Liver (tissue), 9 donors: Measurements from ENCODE around the gene ARAP3. TPM values are rescaled to one million over a fixed set of nuclear protein-coding genes. Genes with fewer than 3 reads are reported as not detected.

Experiments used
- DNase-seq: peaks from one replicate; pipeline ENCODE4 v3.0.0-alpha.2; 2017; ENCODE audit warnings: low spot score
- H3K27ac ChIP-seq, 2 donors: one replicate each; pipeline ENCODE4 v1.7.0; 2013; ENCODE audit warnings: inconsistent platforms in 2 of 2, low read length in 2 of 2, control low read depth in 1 of 2, low read depth in 1 of 2, mild to moderate bottlenecking in 1 of 2
- H3K27me3 ChIP-seq, 4 donors: one replicate each; pipeline versions ENCODE4 v1.6.1 to v1.7.0; 2013; ENCODE audit warnings: low read length in 3 of 4, inconsistent platforms in 1 of 4, mild to moderate bottlenecking in 1 of 4, moderate library complexity in 1 of 4; ENCODE audit not compliant: control insufficient read depth in 4 of 4, insufficient read depth in 4 of 4
- H3K36me3 ChIP-seq, 4 donors: one replicate each; pipeline versions ENCODE4 v1.6.1 to v1.7.0; 2013; ENCODE audit warnings: low read length in 3 of 4, mild to moderate bottlenecking in 3 of 4, low read depth in 1 of 4, moderate library complexity in 1 of 4; ENCODE audit not compliant: control insufficient read depth in 4 of 4, insufficient read depth in 3 of 4
- H3K4me1 ChIP-seq, 4 donors: one replicate each; pipeline versions ENCODE4 v1.6.1 to v1.7.0; 2013; ENCODE audit warnings: low read length in 3 of 4, mild to moderate bottlenecking in 3 of 4, moderate library complexity in 1 of 4; ENCODE audit not compliant: control insufficient read depth in 4 of 4, insufficient read depth in 4 of 4
- H3K4me3 ChIP-seq, 3 donors: one replicate each; pipeline versions ENCODE4 v1.6.1 to v1.7.0; 2013; ENCODE audit warnings: low read length in 3 of 3, control low read depth in 1 of 3, low read depth in 1 of 3, mild to moderate bottlenecking in 1 of 3
- H3K9ac ChIP-seq, 2 donors: one replicate each; pipeline ENCODE4 v1.7.0; 2013; ENCODE audit warnings: low read length in 2 of 2, mild to moderate bottlenecking in 2 of 2, moderate library complexity in 2 of 2, control low read depth in 1 of 2, low read depth in 1 of 2
- H3K9me3 ChIP-seq, 4 donors: one replicate each; pipeline versions ENCODE4 v1.6.1 to v1.7.0; 2013; ENCODE audit warnings: low read length in 3 of 4; ENCODE audit not compliant: control insufficient read depth in 4 of 4
- ATF3 ChIP-seq: IDR thresholded peaks from 2 replicates; pipeline ENCODE4 v1.6.1; 2016; ENCODE audit warnings: antibody characterized with exemption
- CTCF ChIP-seq: fragments of 150-350 bp; IDR thresholded peaks from 2 replicates; pipeline ENCODE4 v1.5.1; 2017; ENCODE audit warnings: improper control_type of control experiment, low read depth, low read length; ENCODE audit not compliant: missing input control
- EGR1 ChIP-seq, 2 donors: IDR thresholded peaks; 2 replicates each; pipeline ENCODE4 v1.6.1; 2016 to 2018; ENCODE audit warnings: antibody characterized with exemption in 2 of 2, low read depth in 2 of 2
- FOXA1 ChIP-seq: IDR thresholded peaks from 2 replicates; pipeline ENCODE4 v1.6.1; 2016; ENCODE audit warnings: antibody characterized with exemption
- FOXA2 ChIP-seq: IDR thresholded peaks from 2 replicates; pipeline ENCODE4 v1.6.1; 2016; ENCODE audit warnings: antibody characterized with exemption
- GABPA ChIP-seq, 2 donors: IDR thresholded peaks in 1 of 2; conservative IDR thresholded peaks in 1 of 2; 2 replicates each; pipeline ENCODE4 v1.6.1; 2016; ENCODE audit warnings: antibody characterized with exemption in 2 of 2, mild to moderate bottlenecking in 1 of 2, moderate library complexity in 1 of 2
- HNF4A ChIP-seq, 2 donors: conservative IDR thresholded peaks; 2 replicates each; pipeline ENCODE4 v1.6.1; 2016; ENCODE audit warnings: antibody characterized with exemption in 2 of 2, mild to moderate bottlenecking in 2 of 2
- HNF4G ChIP-seq: IDR thresholded peaks from 2 replicates; pipeline ENCODE4 v1.6.1; 2016; ENCODE audit warnings: antibody characterized with exemption
- JUND ChIP-seq, 2 donors: IDR thresholded peaks; 2 replicates each; pipeline ENCODE4 v1.6.1; 2016; ENCODE audit warnings: antibody characterized with exemption in 2 of 2
- NR2F2 ChIP-seq: IDR thresholded peaks from 2 replicates; pipeline ENCODE4 v1.6.1; 2016; ENCODE audit warnings: antibody characterized with exemption
- RAD21 ChIP-seq, 2 donors: IDR thresholded peaks; 2 replicates each; pipeline ENCODE4 v1.6.1; 2016; ENCODE audit warnings: antibody characterized with exemption in 2 of 2, mild to moderate bottlenecking in 2 of 2
- RXRA ChIP-seq, 2 donors: IDR thresholded peaks; 2 replicates each; pipeline ENCODE4 v1.6.1; 2017 to 2018; ENCODE audit warnings: antibody characterized with exemption in 2 of 2, mild to moderate bottlenecking in 1 of 2
- SP1 ChIP-seq: IDR thresholded peaks from 2 replicates; pipeline ENCODE4 v1.6.1; 2018; ENCODE audit warnings: antibody characterized with exemption, mild to moderate bottlenecking
- TAF1 ChIP-seq: conservative IDR thresholded peaks from 2 replicates; pipeline ENCODE4 v1.6.1; 2016; ENCODE audit warnings: antibody characterized with exemption, mild to moderate bottlenecking
- YY1 ChIP-seq: IDR thresholded peaks from 2 replicates; pipeline ENCODE4 v1.6.1; 2016; ENCODE audit warnings: antibody characterized with exemption, mild to moderate bottlenecking
- WGBS: extraction: QIAGEN DNeasy Blood & Tissue Kit; methylation state at CpG from one replicate; pipeline ENCODE4 v1.1.7; 2013; 5-methylcytosine and 5-hydroxymethylcytosine counted together
- polyA plus RNA-seq, 2 donors: library from polyadenylated mRNA; stranded (reverse) in 1 of 2; unstranded in 1 of 2; fragments of 200-250 nt in 1 of 2; fragments of >200 nt in 1 of 2; fragmentation: Nextera tagmentation in 1 of 2; extraction: Ambion mirVana in 1 of 2; gene quantifications; one replicate each; pipeline versions ENCODE4 v1.2.1 to v1.2.3, GENCODE V29; 2013 to 2015
- total RNA-seq, 2 donors: library from RNA; depleted of rRNA; stranded (reverse); fragments of >200 nt; gene quantifications; one replicate each; pipeline ENCODE4 v1.2.3, GENCODE V29; 2014
- TF ChIP-seq, protein P1 (sequence below): IDR thresholded peaks from 2 replicates; pipeline ENCODE4 v1.6.1; 2016; ENCODE audit warnings: antibody characterized with exemption
- TF ChIP-seq, protein P2 (sequence below): IDR thresholded peaks from 2 replicates; pipeline ENCODE4 v1.6.1; 2016; ENCODE audit warnings: antibody characterized with exemption
- donor health status: healthy.
- donor health status: healthy.
- donor health status: healthy.
- donor health status: healthy.
- donor health status: healthy.

ARAP3 gene
- total and polyA plus RNA-seq, 4 donors, result 1.6 to 4.7 (median 2.1) TPM

DNA sequence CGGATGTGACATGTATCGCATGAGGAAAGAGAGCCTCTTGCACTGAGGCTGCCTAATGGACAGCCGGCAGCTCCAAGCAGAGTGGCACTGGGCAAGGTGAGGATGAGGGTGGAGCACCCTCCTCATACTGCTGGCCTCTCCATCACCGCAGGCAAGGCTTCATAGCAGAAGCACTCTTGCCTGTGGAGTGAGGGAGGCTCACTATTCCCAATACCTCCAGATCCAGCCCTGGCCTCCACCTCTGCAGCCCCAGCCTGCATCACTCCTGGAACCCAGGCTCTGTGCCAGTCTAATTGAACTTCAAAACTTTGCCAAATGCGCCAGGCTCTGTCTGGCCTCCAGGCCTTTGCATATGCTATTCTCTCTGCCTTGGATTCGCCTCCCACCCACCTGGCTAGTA, 29.7 kb upstream of the ARAP3 start:
- no peaks in the 10 kb centered on the region for H3K36me3 ChIP-seq
- no peak for DNase-seq
- 96% methylated on average over 6 of the region's 6 CpGs for WGBS
- peaks cover 0 to 2% (median 0%) of the 10 kb centered on the region in 4 donors for H3K4me1 ChIP-seq
- H3K27ac ChIP-seq, result no peak overlapping the region
- no peak overlapping the region for H3K4me3 ChIP-seq
- no peak overlapping the region for H3K9ac ChIP-seq
- no peaks in the 10 kb centered on the region for H3K27me3 ChIP-seq
- no peaks in the 10 kb centered on the region for H3K9me3 ChIP-seq
- no peak for TF ChIP-seq YY1

- TF ChIP-seq CTCF, result no peak
- TF ChIP-seq FOXA1, result no peak
- no peak for TF ChIP-seq TAF1
- TF ChIP-seq SP1, result no peak
- TF ChIP-seq, protein P1, sequence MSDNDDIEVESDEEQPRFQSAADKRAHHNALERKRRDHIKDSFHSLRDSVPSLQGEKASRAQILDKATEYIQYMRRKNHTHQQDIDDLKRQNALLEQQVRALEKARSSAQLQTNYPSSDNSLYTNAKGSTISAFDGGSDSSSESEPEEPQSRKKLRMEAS, result no peak
- no peak for TF ChIP-seq FOXA2
- no peak for TF ChIP-seq YY1
- no peak for TF ChIP-seq HNF4G
- DNase-seq, result no peak
- peaks cover 0 to 2% (median 0%) of the 10 kb centered on the region in 4 donors for H3K4me1 ChIP-seq
- H3K36me3 ChIP-seq, result no peaks in the 10 kb centered on the region
- no peaks in the 10 kb centered on the region for H3K27me3 ChIP-seq
- no peaks in the 10 kb centered on the region for H3K9me3 ChIP-seq
- no peak overlapping the region for H3K27ac ChIP-seq
- no peak overlapping the region for H3K9ac ChIP-seq
- no peak overlapping the region for H3K4me3 ChIP-seq
- 75% methylated on average over 6 of the region's 6 CpGs for WGBS
Measured at GRCh38 chr5:141709699-141710267, 27.8 kb upstream of the ARAP3 start.

DNA sequence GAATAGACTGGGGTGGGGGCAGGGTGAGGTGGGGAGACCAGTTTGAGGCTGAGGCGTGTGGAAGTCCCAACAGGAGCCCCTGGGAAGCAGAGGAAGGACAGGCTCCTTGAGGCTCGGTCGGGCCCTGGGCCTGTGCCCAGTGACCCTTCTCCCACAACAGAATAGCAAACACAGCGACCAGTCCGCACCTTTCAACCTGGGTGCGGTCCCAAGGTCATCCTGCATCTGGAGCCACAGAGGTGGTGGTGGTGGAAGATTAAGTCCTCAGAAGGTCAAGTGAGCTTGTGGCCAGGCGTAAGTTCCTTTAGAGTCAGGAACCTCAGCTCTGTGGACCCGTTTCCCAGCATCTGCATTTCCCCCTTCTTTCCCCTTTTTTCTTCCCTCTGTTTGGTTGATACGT, 26.0 kb upstream of the ARAP3 start:
- no peaks in the 10 kb centered on the region for H3K27me3 ChIP-seq
- no peak overlapping the region for H3K9ac ChIP-seq
- peaks cover 0 to 2% (median under 1%) of the 10 kb centered on the region in 4 donors for H3K4me1 ChIP-seq
- no peak for TF ChIP-seq FOXA2
- no peak for TF ChIP-seq HNF4A (conservative IDR thresholded peaks at IDR 0.05)
- no peak for TF ChIP-seq NR2F2
- no peak for TF ChIP-seq SP1
- no peak for TF ChIP-seq TAF1
- TF ChIP-seq, protein P1, result no peak
- TF ChIP-seq RAD21 (IDR thresholded peaks at IDR 0.05), result no peak
- TF ChIP-seq ATF3, result no peak
- TF ChIP-seq HNF4G, result no peak
- TF ChIP-seq EGR1 (IDR thresholded peaks at IDR 0.05; ENCODE audit: low read depth in 2 of 2), result no peak
- no peak for TF ChIP-seq CTCF
- TF ChIP-seq JUND (IDR thresholded peaks at IDR 0.05), result no peak
- no peak for TF ChIP-seq RXRA (IDR thresholded peaks at IDR 0.05)
- TF ChIP-seq GABPA (IDR thresholded peaks at IDR 0.05 in 1 of 2, conservative IDR thresholded peaks at IDR 0.05 in 1 of 2), result no peak
- TF ChIP-seq, protein P2, sequence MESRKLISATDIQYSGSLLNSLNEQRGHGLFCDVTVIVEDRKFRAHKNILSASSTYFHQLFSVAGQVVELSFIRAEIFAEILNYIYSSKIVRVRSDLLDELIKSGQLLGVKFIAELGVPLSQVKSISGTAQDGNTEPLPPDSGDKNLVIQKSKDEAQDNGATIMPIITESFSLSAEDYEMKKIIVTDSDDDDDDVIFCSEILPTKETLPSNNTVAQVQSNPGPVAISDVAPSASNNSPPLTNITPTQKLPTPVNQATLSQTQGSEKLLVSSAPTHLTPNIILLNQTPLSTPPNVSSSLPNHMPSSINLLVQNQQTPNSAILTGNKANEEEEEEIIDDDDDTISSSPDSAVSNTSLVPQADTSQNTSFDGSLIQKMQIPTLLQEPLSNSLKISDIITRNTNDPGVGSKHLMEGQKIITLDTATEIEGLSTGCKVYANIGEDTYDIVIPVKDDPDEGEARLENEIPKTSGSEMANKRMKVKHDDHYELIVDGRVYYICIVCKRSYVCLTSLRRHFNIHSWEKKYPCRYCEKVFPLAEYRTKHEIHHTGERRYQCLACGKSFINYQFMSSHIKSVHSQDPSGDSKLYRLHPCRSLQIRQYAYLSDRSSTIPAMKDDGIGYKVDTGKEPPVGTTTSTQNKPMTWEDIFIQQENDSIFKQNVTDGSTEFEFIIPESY, result no peak
- no peak for TF ChIP-seq FOXA1
- TF ChIP-seq YY1, result no peak
- no peak overlapping the region for H3K27ac ChIP-seq
- H3K4me3 ChIP-seq, result no peak overlapping the region
- H3K36me3 ChIP-seq, result no peaks in the 10 kb centered on the region
- 71% methylated on average over 9 of the region's 9 CpGs for WGBS
- no peak for DNase-seq
- H3K9me3 ChIP-seq, result no peaks in the 10 kb centered on the region
